GM19468 (cell line): ENCODE data around the gene SHC3.

Experiments used
- ATAC-seq: cut with Tn5 transposase; IDR thresholded peaks from one replicate; pipeline ENCODE4 v1.9.1; 2021; ENCODE audit warnings: mild to moderate bottlenecking, moderate library complexity, moderate number of reproducible peaks; ENCODE audit not compliant: unreplicated experiment; ENCODE audit errors: extremely low read depth

The SHC3 gene

GRCh38 chr9:89165341-89165740 lies 13.3 kb downstream of the SHC3 start:
- ATAC-seq = no peak

- no peak for ATAC-seq
Observed at GRCh38 chr9:89161221-89161620, 17.4 kb downstream of the SHC3 start.

- no peak for ATAC-seq
Observed at GRCh38 chr9:89160806-89161205, 17.8 kb downstream of the SHC3 start.

GRCh38 chr9:89154651-89155336 lies 23.8 kb downstream of the SHC3 start:
- no peak for ATAC-seq

- no peak for ATAC-seq
Observed at GRCh38 chr9:89154218-89154617, 24.4 kb downstream of the SHC3 start.

GRCh38 chr9:89153232-89154017 lies 25.2 kb downstream of the SHC3 start:
- no peak for ATAC-seq

GRCh38 chr9:89149726-89150125 lies 28.9 kb downstream of the SHC3 start:
- ATAC-seq = no peak

GRCh38 chr9:89145097-89145496 lies 33.5 kb downstream of the SHC3 start:
- ATAC-seq = no peak

- ATAC-seq = no peak
Observed at GRCh38 chr9:89144238-89144637, 34.4 kb downstream of the SHC3 start.

GRCh38 chr9:89143266-89143665 lies 35.4 kb downstream of the SHC3 start:
- ATAC-seq = no peak

GRCh38 chr9:89139455-89139854 lies 39.2 kb downstream of the SHC3 start:
- no peak for ATAC-seq

- ATAC-seq = no peak
Observed at GRCh38 chr9:89138463-89139390, 39.9 kb downstream of the SHC3 start.

GRCh38 chr9:89137542-89138462 lies 40.8 kb downstream of the SHC3 start:
- ATAC-seq = no peak

GRCh38 chr9:89135591-89136166 lies 42.9 kb downstream of the SHC3 start:
- ATAC-seq = no peak

GRCh38 chr9:89134709-89135108 lies 43.9 kb downstream of the SHC3 start:
- no peak for ATAC-seq

GRCh38 chr9:89122949-89123348 lies 55.7 kb downstream of the SHC3 start:
- no peak for ATAC-seq

GRCh38 chr9:89120704-89121103 lies 57.9 kb downstream of the SHC3 start:
- no peak for ATAC-seq

GRCh38 chr9:89116805-89117192 lies 61.8 kb downstream of the SHC3 start:
- no peak for ATAC-seq

- no peak for ATAC-seq
Observed at GRCh38 chr9:89116064-89116804, 62.4 kb downstream of the SHC3 start.
